ENCODE measurements around the gene STK17B.
"Not testable (repeated sequence)": the region's sequence is repeated elsewhere in the genome, so short reads cannot be mapped to it uniquely, and the experiment has no call there.

STK17B gene

GRCh38 chr2:196119926-196120325, 51.5 kb downstream of the STK17B start:
- H3K27ac Mint-ChIP-seq = no peak overlapping the region
- H3K9me3 Mint-ChIP-seq = peaks cover 5% of the 10 kb centered on the region
- no peaks in the 10 kb centered on the region for H3K36me3 Mint-ChIP-seq
- no peaks in the 10 kb centered on the region for H3K27me3 Mint-ChIP-seq
- no peak for ATAC-seq
- H3K4me1 Mint-ChIP-seq = no peaks in the 10 kb centered on the region
- no peak overlapping the region for H3K4me3 Mint-ChIP-seq

- no peak for ATAC-seq
- Mint-ChIP-seq H3K4me1 (peaks cover 3% of the 10 kb centered on the region), H3K27me3 (no peaks in the 10 kb centered on the region), H3K27ac (no peak overlapping the region), H3K4me3 (no peak overlapping the region), H3K36me3 (no peaks in the 10 kb centered on the region), H3K9me3 (peaks cover 3% of the 10 kb centered on the region)
These were observed 54.1 kb downstream of the STK17B start for GRCh38 chr2:196117214-196117705.

- Mint-ChIP-seq H3K4me3 (no peak overlapping the region), H3K4me1 (peaks cover 23% of the 10 kb centered on the region), H3K27me3 (no peaks in the 10 kb centered on the region), H3K27ac (peak overlapping the region; percentile 22), H3K36me3 (no peaks in the 10 kb centered on the region), H3K9me3 (no peaks in the 10 kb centered on the region)
- no peak for ATAC-seq
These were observed 58.1 kb downstream of the STK17B start for GRCh38 chr2:196113061-196113974.

- peaks cover 31% of the 10 kb centered on the region for H3K4me1 Mint-ChIP-seq
- H3K27ac Mint-ChIP-seq = peak overlapping the region; percentile 22
- H3K27me3 Mint-ChIP-seq = no peaks in the 10 kb centered on the region
- no peaks in the 10 kb centered on the region for H3K36me3 Mint-ChIP-seq
- no peak overlapping the region for H3K4me3 Mint-ChIP-seq
- peaks cover 4% of the 10 kb centered on the region for H3K9me3 Mint-ChIP-seq
- no peak for ATAC-seq
These were observed 58.9 kb downstream of the STK17B start for GRCh38 chr2:196112418-196113034.

GRCh38 chr2:196108604-196109003, 62.8 kb downstream of the STK17B start:
- peaks cover 58% of the 10 kb centered on the region for H3K4me1 Mint-ChIP-seq
- ATAC-seq = peak; percentile 45
- H3K9me3 Mint-ChIP-seq = peaks cover 4% of the 10 kb centered on the region
- H3K27me3 Mint-ChIP-seq = no peaks in the 10 kb centered on the region
- H3K27ac Mint-ChIP-seq = peak overlapping the region; percentile 82
- no peak overlapping the region for H3K4me3 Mint-ChIP-seq
- no peaks in the 10 kb centered on the region for H3K36me3 Mint-ChIP-seq

GRCh38 chr2:196105951-196106350, 65.4 kb downstream of the STK17B start:
- H3K9me3 Mint-ChIP-seq = peaks cover 4% of the 10 kb centered on the region
- peaks cover 74% of the 10 kb centered on the region for H3K4me1 Mint-ChIP-seq
- no peak for ATAC-seq
- H3K27me3 Mint-ChIP-seq = no peaks in the 10 kb centered on the region
- peak overlapping the region; percentile 92 for H3K27ac Mint-ChIP-seq
- H3K36me3 Mint-ChIP-seq = no peaks in the 10 kb centered on the region
- peak overlapping the region; percentile 47 for H3K4me3 Mint-ChIP-seq

- H3K27ac Mint-ChIP-seq = peak overlapping the region; percentile 92
- H3K36me3 Mint-ChIP-seq = no peaks in the 10 kb centered on the region
- no peak for ATAC-seq
- H3K27me3 Mint-ChIP-seq = no peaks in the 10 kb centered on the region
- H3K4me3 Mint-ChIP-seq = no peak overlapping the region
- peaks cover 4% of the 10 kb centered on the region for H3K9me3 Mint-ChIP-seq
- H3K4me1 Mint-ChIP-seq = peaks cover 86% of the 10 kb centered on the region
These were observed 67.3 kb downstream of the STK17B start for GRCh38 chr2:196104066-196104465.

- no peak overlapping the region for H3K4me3 Mint-ChIP-seq
- H3K9me3 Mint-ChIP-seq = peaks cover 4% of the 10 kb centered on the region
- peaks cover 86% of the 10 kb centered on the region for H3K4me1 Mint-ChIP-seq
These were observed 67.8 kb downstream of the STK17B start for GRCh38 chr2:196103626-196104025.

GRCh38 chr2:196101325-196101991, 69.9 kb downstream of the STK17B start:
- peak; percentile 99 for ATAC-seq
- Mint-ChIP-seq H3K27me3 (no peaks in the 10 kb centered on the region), H3K9me3 (no peaks in the 10 kb centered on the region), H3K4me3 (peak overlapping the region; percentile 8), H3K4me1 (peaks cover 87% of the 10 kb centered on the region), H3K36me3 (no peaks in the 10 kb centered on the region), H3K27ac (peak overlapping the region; percentile 92)

More at GRCh38 chr2:196103626-196104025, 67.8 kb downstream of the STK17B start:
- no peaks in the 10 kb centered on the region for H3K36me3 Mint-ChIP-seq
- no peak for ATAC-seq
- peak overlapping the region; percentile 92 for H3K27ac Mint-ChIP-seq
- no peaks in the 10 kb centered on the region for H3K27me3 Mint-ChIP-seq

GRCh38 chr2:196099916-196100315, 71.5 kb downstream of the STK17B start:
- Mint-ChIP-seq H3K27ac (peak overlapping the region; percentile 92), H3K9me3 (no peaks in the 10 kb centered on the region), H3K36me3 (no peaks in the 10 kb centered on the region), H3K4me3 (peak overlapping the region; percentile 26), H3K4me1 (peaks cover 75% of the 10 kb centered on the region), H3K27me3 (no peaks in the 10 kb centered on the region)
- ATAC-seq = no peak

GRCh38 chr2:196097864-196098660, 73.3 kb downstream of the STK17B start:
- H3K27me3 Mint-ChIP-seq = no peaks in the 10 kb centered on the region
- H3K4me3 Mint-ChIP-seq = no peak overlapping the region
- peak overlapping the region; percentile 40 for H3K27ac Mint-ChIP-seq
- ATAC-seq = no peak
- peaks cover 6% of the 10 kb centered on the region for H3K9me3 Mint-ChIP-seq
- no peaks in the 10 kb centered on the region for H3K36me3 Mint-ChIP-seq
- H3K4me1 Mint-ChIP-seq = peaks cover 60% of the 10 kb centered on the region

- ATAC-seq = no peak
- no peak overlapping the region for H3K27ac Mint-ChIP-seq
- peaks cover 51% of the 10 kb centered on the region for H3K4me1 Mint-ChIP-seq
- no peaks in the 10 kb centered on the region for H3K27me3 Mint-ChIP-seq
- no peak overlapping the region for H3K4me3 Mint-ChIP-seq
- H3K36me3 Mint-ChIP-seq = peaks cover 2% of the 10 kb centered on the region
- H3K9me3 Mint-ChIP-seq = peaks cover 7% of the 10 kb centered on the region
These were observed 74.2 kb downstream of the STK17B start for GRCh38 chr2:196096982-196097745.

- Mint-ChIP-seq H3K27ac (no peak overlapping the region), H3K36me3 (peaks cover 6% of the 10 kb centered on the region), H3K4me3 (no peak overlapping the region), H3K4me1 (peaks cover 42% of the 10 kb centered on the region), H3K27me3 (no peaks in the 10 kb centered on the region), H3K9me3 (peaks cover 10% of the 10 kb centered on the region)
- no peak for ATAC-seq
These were observed 75.1 kb downstream of the STK17B start for GRCh38 chr2:196096264-196096663.

- H3K4me3 Mint-ChIP-seq, ATAC-seq, H3K27ac Mint-ChIP-seq, H3K27me3 Mint-ChIP-seq: not testable (repeated sequence)
- H3K9me3 Mint-ChIP-seq = peaks cover 15% of the 10 kb centered on the region
- peaks cover 12% of the 10 kb centered on the region for H3K4me1 Mint-ChIP-seq
- peaks cover 15% of the 10 kb centered on the region for H3K36me3 Mint-ChIP-seq
These were observed 81.9 kb downstream of the STK17B start for GRCh38 chr2:196089448-196089847.
